ENCODE data around the gene GRID1.

Gene GRID1

DNA sequence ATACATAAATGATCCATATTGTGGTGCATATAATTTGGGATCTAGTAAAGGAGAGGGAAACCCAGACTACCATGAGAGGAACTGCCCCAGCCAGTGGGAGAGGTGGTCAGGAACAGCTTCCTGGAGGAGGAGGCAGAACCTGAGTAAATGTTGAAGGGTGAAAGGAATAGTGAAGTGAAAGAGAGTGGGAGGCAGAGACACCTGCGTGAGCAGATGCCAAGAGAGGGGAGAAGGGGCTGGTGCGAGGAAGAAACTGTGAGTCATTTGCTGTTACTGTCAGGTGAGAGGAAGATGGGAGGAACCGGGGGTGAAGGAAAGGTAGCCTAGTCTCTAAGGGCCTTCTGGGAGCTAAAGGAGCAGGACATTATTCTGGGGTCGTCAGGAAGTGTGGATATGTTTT lies 294.8 kb downstream of the GRID1 start:
- DNase-seq = no peak

DNA sequence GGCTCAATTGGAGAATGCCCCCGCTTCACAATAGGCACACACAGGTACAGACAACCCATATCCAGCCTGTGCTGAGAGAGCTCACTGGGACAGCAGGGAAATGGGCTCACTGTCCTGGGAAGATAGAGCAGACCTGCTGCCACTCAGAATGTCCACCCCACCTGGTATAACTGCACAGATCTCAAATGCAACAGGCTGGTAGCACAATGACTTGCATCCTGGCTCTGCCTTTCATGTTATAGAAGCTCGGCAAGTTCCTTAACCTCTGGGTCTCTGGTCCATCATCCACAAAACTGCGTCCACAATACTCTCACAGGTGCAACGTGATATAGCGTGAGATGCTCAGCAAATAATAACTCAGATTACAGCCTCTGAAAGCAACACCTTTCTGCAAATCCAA lies 295.4 kb downstream of the GRID1 start:
- DNase-seq = no peak

DNA sequence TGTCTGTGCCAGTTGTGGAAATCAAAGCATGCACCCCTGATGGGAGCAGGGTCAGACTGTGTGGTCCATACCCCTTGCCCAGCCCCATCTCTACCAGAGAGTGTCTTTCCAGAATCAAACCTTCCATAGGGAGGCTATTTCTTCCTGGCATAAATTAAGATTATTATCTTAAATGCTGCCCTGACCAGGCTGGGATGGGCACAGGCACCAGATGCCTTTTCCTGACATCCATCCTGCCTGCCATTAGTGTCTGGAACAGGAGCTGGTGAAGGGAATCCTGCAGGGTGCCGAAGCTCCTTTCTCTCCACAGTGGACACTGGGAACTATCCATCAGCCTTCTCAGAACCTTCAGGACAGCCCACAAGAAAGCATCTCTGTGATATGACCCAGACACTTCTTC lies 296.3 kb downstream of the GRID1 start:
- DNase-seq = no peak

DNA sequence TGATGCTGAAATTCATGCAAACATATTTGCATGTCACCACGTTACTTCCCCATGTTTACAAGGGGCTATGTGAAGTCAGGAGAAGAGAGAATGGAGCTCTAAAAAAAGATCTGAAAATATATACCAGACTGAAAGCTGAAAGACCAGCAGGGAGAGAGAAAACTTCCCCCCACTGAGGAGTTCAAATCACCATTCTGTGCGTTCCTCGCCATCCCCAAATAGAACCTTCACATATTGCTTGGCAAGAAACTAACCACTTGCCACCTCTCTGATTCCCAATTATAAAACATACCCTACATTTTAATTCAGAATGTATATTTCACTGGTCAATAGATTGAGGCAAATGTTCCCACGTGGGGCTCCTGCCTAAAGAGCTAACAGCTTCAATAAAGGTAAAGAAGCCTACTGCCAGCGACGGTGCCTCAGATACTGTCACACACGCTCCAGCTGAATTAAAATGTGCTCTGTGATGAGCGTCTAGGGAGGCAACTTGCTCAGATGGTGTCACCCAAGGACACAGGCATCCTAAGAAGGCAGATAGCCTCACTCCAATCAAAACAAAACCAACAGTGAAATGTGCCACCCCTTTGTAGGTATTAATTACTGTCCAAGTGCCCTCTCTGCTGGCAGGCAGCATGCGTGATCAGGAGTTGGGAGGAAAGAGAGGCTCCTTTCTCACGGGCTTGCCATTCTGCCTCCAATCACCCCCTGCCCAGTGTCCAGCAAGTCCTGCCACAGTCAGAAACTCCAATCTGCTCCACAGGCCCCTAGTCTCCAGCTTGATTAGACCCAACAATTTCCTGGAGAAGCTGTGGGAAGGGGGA lies 298.2 kb downstream of the GRID1 start:
- DNase-seq = no peak

DNA sequence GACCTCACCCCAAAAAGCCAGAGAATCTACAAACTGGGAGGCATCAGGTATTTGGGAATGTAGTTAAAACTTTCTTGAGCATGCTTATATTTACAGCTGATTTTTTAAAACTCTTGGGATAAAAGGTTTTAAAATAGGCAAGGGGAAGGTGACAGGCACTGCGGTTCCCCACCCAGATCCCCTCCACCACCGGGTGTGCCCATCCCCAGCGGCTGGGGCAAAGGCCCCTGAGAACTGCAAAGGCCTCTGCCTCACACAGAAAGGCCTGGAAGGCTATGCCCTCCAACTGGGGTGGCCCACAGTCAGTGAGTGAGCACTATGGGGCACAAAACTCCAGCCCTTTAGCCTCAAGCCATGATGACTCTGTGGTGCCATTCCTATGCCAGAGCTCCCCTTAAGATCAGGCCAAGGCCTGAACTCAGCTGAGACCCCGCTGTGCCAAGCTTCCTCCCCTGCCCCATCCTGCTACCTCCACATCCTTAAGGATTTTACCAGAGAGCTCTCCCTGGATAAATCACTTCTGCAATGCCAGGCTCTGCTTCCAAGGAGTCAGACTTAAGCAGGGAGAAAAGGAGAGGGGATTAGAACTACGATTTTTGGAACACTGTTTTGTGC lies 299.1 kb downstream of the GRID1 start:
- DNase-seq = no peak

DNA sequence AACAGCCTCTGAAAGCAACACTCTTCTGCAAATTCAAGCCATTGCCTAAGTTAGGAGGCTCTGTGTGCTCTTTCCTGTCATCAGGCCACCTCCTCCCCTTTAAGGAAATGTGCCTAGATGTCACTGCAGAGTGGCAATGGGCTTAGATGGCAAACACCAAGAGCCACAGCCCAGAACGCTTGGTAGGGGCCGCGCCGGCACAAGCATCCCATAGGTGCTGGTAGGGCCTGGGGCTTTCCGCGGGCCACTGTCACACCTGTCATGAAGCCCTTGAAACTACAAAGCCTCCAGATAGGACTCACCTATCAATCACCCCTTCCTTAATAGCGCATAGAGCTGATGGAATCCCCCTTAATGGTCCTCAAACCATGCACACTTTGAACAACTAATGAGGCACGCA lies 299.9 kb downstream of the GRID1 start:
- no peak for DNase-seq

DNA sequence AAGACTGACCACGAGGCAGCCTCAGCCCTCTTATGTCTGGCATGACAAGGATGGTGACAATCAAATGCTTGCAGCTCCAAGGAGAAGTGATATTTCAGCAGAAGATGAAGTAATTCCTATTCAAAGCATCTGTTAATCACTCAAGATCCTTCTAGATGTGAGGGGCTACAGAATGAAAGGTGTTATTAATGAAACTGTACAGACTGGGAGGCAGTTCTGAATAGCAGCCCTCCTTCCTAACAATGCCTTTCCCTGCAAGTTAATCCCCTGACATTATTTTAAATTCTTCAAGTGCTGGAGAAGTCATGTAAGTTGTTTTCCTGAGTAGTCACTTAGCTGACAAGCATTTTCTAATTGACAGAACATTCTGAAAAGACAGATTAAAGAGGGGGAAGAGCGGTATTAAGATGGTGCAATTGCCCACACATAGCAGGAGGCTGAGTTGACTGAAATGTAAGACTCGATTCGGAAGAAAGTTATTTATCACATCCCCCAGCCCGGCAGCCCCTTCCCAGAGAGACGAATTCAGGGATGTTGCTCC lies 300.8 kb downstream of the GRID1 start:
- DNase-seq = no peak

DNA sequence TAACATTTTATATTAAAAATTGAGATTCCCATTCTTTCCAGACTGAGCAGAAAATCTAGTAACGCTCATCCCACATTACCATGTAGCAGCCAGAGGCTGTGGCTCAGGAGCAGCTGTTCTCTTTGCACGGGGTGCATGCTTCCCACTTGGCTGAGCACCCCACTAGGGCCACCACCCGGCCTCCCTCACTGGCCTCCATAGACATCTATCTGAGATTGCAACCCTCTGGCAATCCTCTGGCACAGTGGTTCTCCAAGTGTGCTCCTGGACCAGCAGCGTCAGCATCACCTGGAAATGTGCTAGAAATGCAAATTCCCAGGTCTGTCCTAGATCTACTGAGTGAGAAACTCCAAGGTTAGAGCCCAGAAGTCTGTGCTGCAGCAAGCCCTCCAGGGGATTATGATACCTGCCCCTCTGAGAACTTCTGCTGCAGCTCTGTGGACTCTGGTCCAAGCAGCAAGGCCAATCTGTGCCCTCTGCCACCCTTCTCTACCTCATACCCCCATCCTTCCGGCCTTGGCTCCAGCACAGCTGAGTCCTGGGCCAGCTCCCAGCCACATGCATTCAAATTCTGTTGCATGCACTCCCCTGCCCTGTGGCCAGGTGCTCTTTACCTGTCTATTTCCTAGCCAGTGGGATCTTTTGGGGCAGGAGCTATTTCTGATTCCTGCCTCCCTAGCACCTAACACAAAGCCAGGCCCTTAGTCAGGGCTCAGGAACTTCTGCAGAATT lies 301.5 kb downstream of the GRID1 start:
- no peak for DNase-seq

DNA sequence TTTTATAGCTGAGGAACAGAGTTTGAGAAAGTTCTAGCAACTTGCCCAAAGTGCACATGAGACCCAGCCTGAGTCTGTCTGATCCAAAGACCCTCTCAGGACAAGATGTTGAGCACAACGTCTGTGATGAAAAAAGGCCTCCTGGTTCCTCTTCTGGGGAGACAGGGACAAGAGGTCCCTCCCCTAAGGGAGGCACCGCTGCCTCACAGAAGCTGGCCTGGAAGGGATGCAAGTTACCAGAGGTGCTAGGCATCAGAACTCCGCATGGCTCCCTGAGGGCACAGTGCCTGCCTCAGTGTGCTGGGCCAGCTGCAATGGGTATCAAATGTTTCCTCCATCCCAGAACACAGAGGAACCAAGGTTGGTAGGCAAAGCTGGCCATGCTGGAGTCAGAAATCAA lies 302.4 kb downstream of the GRID1 start:
- no peak for DNase-seq

DNA sequence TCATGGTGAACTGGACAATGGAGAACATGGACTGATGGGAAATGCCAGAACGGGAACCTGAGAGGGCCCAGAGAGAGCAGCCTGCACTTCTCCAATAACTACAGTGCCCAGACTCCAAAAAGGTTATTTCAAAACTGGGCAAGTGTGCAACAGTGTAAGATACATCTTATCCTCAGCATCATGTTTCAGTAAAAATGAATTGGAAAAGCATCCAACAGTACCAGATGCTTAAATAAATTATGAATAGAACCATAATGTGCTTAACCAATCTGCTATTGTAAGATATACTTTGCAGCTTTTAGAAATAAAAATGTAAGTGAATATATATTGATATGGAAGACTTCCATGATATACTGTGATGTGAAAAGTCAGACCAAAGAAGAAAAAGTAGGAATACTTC lies 303.3 kb downstream of the GRID1 start:
- DNase-seq = no peak

DNA sequence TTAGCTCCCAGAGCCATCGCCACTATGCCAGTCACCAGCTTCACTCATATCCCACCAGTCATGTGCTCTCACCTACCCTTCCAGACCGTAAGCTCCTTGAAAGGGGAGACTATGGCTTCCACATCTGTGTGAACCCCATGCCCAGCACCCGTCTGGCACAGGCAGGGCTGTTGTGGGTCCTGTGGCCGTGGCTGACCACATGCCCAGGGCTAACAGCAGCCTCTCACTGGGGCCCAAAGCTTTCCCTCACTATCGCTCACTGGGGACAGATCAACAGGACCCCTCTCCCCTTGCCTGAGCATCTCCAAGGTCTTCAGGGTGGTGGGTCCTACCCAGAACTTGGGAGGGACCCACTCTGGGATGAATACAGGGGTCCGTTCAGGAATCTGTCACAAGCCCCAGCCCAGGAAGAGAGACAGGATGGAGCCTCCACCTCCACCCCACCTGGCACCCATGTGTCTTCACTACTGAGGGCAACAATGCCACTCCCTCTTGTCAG lies 303.9 kb downstream of the GRID1 start:
- no peak for DNase-seq

DNA sequence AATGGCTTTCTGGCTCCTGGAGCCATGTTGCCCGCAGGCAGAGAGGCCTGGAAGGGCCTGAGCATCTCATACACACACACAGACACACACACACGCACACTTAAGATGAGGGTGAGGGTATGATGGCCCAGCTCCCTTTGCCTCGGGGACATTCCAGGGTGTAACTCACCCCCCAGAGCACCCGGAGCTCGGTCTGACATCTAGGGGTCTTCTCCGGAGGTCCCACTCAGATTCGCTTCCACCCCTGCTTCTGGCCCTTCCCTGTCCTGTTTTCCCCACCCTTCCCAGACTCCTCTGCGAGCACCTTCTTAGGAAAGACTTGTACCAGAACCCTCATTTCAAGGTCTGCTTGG lies 304.4 kb downstream of the GRID1 start:
- DNase-seq = no peak

DNA sequence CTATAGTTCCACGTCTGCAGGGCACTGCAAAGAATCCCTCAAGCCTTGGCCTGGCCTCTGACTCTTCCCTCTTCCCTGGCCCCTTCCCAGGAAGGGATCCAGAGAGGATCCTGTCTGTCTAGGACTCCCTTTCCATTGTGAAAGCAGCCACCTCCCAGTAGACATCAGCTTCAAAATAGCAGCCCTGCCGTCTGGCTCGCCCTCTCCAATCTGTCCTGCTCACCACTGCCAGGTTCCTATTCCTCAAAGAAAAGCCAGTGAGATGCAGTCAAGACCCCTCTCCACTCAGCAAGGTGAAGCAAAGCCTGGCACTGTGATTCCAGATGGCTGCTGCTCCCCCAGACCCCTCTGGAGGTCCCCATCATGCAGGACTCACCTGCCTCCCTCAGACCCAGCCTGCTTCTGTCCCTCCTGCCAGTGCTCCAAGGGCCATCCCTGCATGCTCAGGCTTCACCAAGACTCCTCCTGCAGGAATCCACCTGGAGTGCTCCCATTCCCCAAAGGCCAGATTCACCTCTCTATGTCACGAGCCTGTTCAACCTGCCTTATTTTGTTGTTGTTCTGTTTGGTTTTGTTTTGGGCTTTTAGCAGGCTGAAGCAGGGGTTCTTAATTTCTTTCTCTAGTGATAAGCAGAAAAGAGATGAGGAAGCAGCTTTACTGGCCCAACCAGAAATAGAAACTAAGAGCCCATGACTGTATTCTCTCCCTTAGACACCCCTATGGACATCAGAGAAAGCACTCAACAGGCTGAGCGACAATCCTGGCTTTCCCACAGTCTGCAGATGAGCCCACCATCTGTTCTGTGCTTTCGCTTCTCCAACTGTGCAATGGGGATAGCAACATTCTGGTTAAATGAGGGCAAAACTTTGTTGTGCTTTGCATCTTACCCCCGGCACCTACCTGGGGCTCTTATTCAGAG lies 305.1 kb downstream of the GRID1 start:
- DNase-seq = no peak

DNA sequence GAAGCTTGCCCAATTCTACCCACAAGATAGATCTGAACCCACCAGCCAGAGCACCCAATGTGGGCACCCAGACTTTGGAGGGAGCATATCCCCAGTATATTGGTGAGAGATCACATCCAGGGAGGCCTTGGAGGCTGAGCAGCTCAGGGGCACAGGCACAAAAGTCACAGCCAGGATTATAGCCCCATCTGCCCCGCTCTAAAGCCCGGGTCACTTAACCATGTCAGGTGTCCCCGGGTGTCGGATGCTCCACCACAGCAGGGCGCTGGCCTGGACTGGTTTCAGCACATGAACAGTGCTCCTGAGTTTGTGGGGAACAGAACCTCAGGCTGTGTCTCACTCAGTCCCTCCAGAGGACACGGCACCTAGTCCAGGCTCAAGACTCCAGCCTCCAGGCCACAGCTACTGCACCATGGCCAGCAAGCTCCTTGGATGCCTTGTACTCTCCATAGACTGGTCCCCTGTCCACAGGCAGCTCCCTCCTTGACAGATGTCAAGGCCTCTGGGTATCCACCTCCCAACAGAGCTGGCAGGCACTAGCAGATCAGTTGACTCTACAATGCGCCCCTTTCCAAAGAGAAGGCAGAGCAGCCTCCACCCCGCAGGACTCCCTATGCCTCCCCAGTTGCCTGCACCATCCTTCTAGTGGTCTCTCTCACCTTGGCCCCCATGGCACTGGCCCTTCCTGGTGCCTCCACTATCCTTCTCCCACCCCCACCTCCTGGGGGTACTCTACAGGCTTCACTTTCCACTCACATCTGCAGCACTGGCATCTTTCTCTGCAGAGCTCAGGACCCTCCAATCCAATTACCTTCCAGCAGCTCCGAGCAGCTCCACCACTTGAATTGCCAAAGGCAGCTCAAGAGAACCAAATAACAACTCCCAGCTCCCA lies 306.0 kb downstream of the GRID1 start:
- DNase-seq = no peak

DNA sequence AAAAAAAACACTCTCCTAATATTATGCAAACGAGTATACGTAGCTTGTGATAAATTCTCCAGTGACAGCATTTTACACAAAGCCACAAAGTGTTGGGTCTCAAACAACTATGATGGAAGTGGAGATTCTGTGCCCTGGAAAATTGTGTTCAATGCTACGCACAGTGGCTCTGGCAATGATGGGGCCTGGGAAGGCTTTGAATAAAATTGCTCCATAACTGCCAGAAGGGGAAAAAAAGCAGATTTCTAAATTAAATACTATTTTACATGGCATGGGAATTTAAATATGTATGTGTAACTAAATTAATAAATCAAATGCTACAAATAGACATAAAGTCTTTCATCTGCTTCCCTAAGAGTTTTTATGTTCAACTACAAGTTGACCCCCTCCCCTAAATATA lies 306.7 kb downstream of the GRID1 start:
- DNase-seq = no peak

DNA sequence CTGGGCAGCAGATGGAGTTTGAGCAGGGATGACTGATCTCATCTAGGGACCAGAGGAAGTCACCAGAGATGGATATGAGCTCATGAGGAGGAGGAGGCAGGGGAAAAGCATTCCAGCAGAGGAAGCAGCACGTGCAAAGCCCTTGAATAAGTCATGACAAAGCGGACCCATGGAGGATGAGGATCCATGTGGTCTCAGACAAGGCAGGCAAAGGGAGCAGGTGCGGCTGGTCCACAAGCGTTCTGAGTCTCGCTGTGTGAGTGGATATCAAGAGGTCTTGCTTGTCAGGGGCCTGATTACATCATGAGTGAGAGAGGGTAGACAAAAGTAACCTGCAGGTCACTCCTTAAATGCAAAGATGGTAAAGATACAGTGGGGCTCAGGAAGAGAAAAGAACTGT lies 307.6 kb downstream of the GRID1 start:
- DNase-seq = no peak

DNA sequence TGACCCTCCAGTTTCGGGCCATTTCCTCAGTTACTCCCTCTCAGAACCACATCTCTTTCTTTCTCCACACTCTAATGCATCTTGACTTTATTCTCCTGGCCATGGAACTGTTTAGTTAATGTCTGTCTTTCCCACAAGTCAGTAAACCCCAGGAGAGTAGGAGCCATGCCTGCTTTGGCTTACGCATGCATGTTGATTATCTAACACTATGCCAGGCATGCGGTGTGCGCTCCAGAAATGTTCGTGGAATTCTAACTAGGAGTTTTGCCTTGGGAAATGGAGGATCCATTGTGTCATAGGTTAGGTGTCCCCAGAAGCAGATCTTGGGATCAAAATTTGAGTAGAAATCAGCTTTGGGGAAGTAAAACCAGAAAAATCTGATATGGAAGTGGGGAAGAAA lies 308.9 kb downstream of the GRID1 start:
- no peak for DNase-seq

DNA sequence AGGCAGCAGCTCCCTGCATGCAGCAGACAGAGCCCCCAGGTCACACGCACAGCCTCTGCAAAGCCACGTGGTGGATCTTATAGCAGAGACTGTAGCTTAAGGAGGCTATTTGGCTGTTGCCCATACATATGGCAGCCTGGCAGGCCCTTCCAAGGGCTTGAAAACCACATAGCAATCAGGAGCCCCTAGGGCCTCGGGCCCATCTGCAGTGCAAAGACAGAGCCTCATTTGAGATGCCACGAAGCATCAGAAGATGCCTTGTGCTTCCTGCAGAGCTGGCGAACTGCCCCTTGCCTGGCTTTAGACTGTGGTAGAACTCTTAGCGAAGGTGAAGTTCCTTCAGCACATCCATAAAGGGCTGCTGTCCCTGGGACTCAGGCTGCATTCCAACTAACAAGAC lies 309.9 kb downstream of the GRID1 start:
- no peak for DNase-seq

DNA sequence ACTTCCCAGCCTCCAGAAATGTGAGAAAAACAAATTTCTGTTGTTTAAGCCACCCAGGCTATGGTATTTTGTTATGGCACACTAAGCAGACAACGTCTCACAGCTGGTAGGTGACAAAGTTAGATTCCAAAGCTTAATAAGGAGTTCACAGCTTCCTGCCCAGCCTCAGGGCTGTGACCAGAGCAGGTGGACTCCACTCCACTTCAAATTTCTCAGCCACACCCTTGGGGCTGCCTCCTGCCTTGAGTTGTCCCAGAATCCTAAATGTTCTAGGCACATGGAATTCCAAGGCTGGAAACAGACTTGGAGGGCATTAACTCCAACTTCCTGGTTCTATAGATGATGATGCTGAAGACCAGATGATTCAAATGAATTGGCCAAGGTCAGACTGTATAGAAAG lies 310.7 kb downstream of the GRID1 start:
- DNase-seq = no peak

DNA sequence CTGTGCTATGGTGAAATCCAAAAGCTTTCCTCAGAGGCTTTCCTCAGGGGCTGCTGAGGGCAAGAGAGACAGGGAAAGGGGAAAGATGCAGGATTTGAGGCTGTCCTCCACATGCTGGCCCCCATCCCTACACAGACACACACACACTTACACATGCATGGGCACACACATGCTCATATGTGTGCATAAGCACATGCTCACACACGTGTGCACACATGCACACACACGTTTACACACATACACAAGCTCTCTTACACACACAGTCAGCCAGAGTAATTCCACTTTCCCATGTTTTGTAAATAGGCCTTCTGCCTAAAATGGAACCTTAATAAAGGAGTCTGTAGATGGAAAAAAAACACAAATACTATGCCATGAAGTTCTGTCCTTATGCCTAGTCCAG lies 312.9 kb downstream of the GRID1 start:
- DNase-seq = no peak

DNA sequence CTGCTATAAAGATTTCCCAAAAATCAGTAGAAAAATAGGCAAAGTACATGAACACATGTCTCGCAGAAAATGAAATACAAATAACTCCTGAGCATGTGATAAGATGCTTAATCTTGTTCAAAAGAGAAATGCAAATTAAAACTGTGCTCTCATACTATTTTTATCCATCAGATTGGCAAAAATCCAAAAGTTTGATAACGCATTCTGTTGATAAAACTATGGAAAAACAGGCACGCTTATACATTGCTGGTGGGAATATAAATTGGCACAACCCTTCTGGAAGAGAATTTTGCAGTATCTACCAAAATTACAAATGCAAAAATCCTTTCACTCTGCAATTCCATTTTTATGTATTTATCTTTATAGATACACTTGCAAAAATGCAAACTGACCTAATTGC lies 315.0 kb downstream of the GRID1 start:
- no peak for DNase-seq

DNA sequence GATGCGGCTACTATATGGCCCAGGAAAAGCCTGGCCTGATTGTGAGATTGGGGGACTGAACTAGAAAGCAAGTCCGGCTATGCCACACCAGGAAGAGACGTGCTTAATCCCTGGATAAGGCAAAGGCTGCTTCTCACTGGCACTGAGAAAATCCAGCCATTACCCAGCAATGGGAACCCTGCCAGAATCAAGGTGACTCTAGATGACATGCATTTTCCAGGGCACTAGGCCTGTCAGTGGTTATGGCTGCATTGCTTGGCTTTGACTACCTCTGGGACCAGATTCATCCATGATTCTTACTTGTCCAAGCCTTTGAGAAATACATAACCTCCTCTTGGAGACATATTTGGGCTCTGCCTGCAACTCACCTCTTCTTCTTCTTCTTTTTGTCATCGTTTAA lies 317.2 kb downstream of the GRID1 start:
- DNase-seq = no peak

All from retina (tissue), 1 donor.